Astrocyte of the spinal cord (primary cell): ENCODE results near the gene SELENOI.
"Not testable (repeated sequence)": the region's sequence is repeated elsewhere in the genome, so short reads cannot be mapped to it uniquely, and the experiment has no call there.

Experiments
- DNase-seq: peaks from one replicate; pipeline ENCODE4 v3.0.0; 2011; ENCODE audit warnings: low read depth, low spot score
- H3K4me3 ChIP-seq: 2 replicates; pipeline ENCODE4 v1.5.1; 2011; ENCODE audit warnings: low read depth, mild to moderate bottlenecking, low read length, moderate library complexity
- CTCF ChIP-seq: IDR thresholded peaks from 2 replicates; pipeline ENCODE4 v1.5.1; 2012; ENCODE audit warnings: low read depth, mild to moderate bottlenecking, low read length, inconsistent platforms
- in situ Hi-C: cut with HindIII; loops from 2 replicates; pipeline ENCODE4 v1.10.0; 2017; ENCODE audit warnings: low sequenced_read_pairs

Gene SELENOI

GRCh38 chr2:26364669-26365068 is 18.7 kb downstream of the SELENOI start:
- no peak for TF ChIP-seq CTCF
- in situ Hi-C loops = no loop called here
- DNase-seq = no peak
- no peak overlapping the region for H3K4me3 ChIP-seq

- in situ Hi-C loops = no loop called here
- no peak for TF ChIP-seq CTCF
- no peak for DNase-seq
- H3K4me3 ChIP-seq = no peak overlapping the region
Observed at GRCh38 chr2:26366957-26367356, 21.0 kb downstream of the SELENOI start.

GRCh38 chr2:26369664-26370063 is 23.7 kb downstream of the SELENOI start:
- in situ Hi-C loops, DNase-seq: not testable (repeated sequence)

GRCh38 chr2:26370909-26371308 is 25.0 kb downstream of the SELENOI start:
- H3K4me3 ChIP-seq, in situ Hi-C loops, DNase-seq: not testable (repeated sequence)

More at GRCh38 chr2:26369664-26370063, 23.7 kb downstream of the SELENOI start:
- H3K4me3 ChIP-seq = not testable (repeated sequence)

GRCh38 chr2:26376799-26377198 is 30.9 kb downstream of the SELENOI start:
- in situ Hi-C loops = no loop called here
- DNase-seq = no peak
- H3K4me3 ChIP-seq = no peak overlapping the region
- no peak for TF ChIP-seq CTCF

- no peak for TF ChIP-seq CTCF
- DNase-seq = no peak
- in situ Hi-C loops = no loop called here
- no peak overlapping the region for H3K4me3 ChIP-seq
Observed at GRCh38 chr2:26380281-26380680, 34.3 kb downstream of the SELENOI start.

GRCh38 chr2:26382564-26382963 is 36.6 kb downstream of the SELENOI start:
- in situ Hi-C loops = no loop called here
- no peak for DNase-seq
- no peak for TF ChIP-seq CTCF
- no peak overlapping the region for H3K4me3 ChIP-seq

GRCh38 chr2:26384183-26384582 is 38.2 kb downstream of the SELENOI start:
- no peak for TF ChIP-seq CTCF
- in situ Hi-C loops = no loop called here
- no peak overlapping the region for H3K4me3 ChIP-seq
- DNase-seq = no peak
